ENCODE data around the gene TSPEAR.
"Not testable (repeated sequence)": the region's sequence is repeated elsewhere in the genome, so short reads cannot be mapped to it uniquely, and the experiment has no call there.

Gene TSPEAR

DNA sequence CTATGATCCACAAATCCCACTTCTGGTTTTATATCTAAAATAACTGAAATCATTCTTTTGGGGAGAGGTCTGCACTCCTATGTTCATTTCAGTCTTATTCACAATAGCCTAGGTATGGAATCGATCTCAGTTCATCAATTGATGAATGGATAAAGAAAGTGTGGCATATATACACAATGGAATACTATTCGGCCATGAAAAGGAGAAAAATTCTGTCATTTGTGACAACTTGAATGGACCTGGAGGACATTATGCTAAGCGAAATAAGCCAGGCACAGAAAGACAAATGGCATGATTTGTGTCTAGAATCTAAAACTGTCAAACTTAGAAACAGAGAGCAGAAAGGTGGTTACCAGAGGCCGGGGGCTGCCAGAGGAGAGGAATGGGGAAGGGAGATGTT lies 104.9 kb downstream of the TSPEAR start:
- FAIRE-seq (no peak), DNase-seq (ENCODE audit: insufficient read length, low spot score) (no peak)
- TF ChIP-seq PAX5 (IDR thresholded peaks at IDR 0.05; ENCODE audit: insufficient read depth, low read length, severe bottlenecking) (no peak), SPI1 (IDR thresholded peaks at IDR 0.05; ENCODE audit: low read depth, low read length) (no peak), POU2F2 (IDR thresholded peaks at IDR 0.05; ENCODE audit: low read depth, low read length) (no peak), TAF1 (IDR thresholded peaks at IDR 0.05; ENCODE audit: low read depth, low read length) (no peak), POLR2A (IDR thresholded peaks at IDR 0.05; ENCODE audit: low read depth, low read length) (no peak), POLR2AphosphoS5 (IDR thresholded peaks at IDR 0.05; ENCODE audit: low read depth, low read length) (no peak)

DNA sequence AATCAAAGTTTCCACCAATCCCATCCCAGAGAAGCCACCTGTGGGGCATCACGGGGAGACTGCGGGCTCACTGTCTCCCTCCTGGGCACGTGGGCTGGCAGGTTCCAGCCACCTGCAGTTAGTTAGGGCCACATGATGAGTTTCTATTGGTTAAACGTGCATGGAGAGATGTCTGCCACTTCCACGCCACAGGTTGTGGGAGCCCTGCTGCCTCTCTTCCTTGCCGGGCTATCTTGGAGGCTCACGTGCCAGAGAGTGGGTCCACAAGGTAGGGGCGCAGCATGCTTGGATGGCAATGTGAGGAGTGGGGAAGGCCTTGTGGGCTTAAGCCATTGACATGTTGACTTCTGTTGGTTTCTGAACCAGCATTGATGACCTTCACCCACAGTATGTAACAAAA lies 107.5 kb downstream of the TSPEAR start:
- DNase-seq (ENCODE audit: insufficient read length, low spot score) (no peak), FAIRE-seq (no peak)
- no peak for TF ChIP-seq POLR2AphosphoS5 (IDR thresholded peaks at IDR 0.05; ENCODE audit: low read depth, low read length)
- TF ChIP-seq POU2F2 (IDR thresholded peaks at IDR 0.05; ENCODE audit: low read depth, low read length), result no peak
- no peak for TF ChIP-seq SPI1 (IDR thresholded peaks at IDR 0.05; ENCODE audit: low read depth, low read length)
- no peak for TF ChIP-seq TAF1 (IDR thresholded peaks at IDR 0.05; ENCODE audit: low read depth, low read length)
- TF ChIP-seq POLR2A (IDR thresholded peaks at IDR 0.05; ENCODE audit: low read depth, low read length), result no peak
- no peak for TF ChIP-seq PAX5 (IDR thresholded peaks at IDR 0.05; ENCODE audit: insufficient read depth, low read length, severe bottlenecking)

DNA sequence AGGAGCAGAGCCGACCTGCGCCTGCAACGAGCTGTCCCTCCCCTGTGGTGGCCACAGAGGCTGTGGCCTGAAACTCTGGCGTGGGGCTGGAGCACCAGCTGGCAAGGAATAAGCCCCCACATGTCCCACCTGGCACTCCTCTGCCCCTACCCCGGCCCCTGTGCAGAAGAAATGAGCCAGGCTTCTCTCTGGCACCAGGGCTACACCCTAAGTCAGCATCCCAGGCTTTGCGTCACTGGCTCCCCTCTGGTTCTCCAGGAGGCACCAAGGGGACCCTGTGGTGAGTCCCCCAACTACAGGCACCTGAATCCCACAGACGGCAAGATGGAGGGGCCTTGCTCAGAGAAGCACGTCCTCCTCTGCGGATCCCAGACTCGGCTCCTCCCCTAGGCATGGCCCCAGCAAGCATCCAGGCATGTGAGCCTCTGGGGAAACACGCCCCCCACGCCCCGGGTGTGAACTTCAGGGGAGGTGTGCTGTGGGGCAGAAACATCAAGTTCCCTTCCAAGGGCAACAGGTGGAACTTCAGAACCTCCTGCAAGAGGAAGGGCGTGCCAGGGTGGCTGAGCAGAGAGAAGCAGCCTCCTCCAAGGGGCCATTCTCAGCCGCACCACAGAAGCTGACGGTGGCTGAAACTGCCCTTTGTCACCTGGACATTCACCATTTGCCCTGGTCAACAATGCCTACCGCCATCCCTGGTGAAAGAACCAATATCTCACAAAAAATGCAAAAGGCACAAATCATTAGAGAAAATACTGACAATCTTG lies 108.1 kb downstream of the TSPEAR start:
- no peak for DNase-seq (ENCODE audit: insufficient read length, low spot score)
- no peak for FAIRE-seq
- TF ChIP-seq SPI1 (IDR thresholded peaks at IDR 0.05; ENCODE audit: low read depth, low read length) (no peak), POLR2AphosphoS5 (IDR thresholded peaks at IDR 0.05; ENCODE audit: low read depth, low read length) (no peak), POLR2A (IDR thresholded peaks at IDR 0.05; ENCODE audit: low read depth, low read length) (no peak), PAX5 (IDR thresholded peaks at IDR 0.05; ENCODE audit: insufficient read depth, low read length, severe bottlenecking) (no peak), POU2F2 (IDR thresholded peaks at IDR 0.05; ENCODE audit: low read depth, low read length) (no peak)

DNA sequence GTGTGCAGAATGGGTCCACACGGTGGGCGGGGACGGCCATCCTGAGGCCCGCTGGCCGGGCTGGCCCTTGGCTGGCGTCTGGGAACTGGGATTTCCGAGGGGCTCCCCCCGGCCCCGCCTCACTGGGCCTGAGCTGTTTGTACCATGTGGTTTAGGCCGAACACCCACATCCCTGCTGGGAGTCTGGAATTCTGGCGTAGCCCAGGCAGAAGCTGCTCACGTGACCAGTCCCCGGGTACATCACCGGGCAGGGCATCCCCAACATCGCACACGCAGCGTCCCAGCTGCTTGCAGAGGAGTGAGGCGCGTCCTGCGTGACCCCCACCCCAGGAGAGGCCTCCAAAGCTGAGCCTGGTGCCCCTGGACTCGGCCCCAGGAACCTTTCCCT lies 108.9 kb downstream of the TSPEAR start:
- FAIRE-seq, result no peak
- no peak for DNase-seq (ENCODE audit: insufficient read length, low spot score)

DNA sequence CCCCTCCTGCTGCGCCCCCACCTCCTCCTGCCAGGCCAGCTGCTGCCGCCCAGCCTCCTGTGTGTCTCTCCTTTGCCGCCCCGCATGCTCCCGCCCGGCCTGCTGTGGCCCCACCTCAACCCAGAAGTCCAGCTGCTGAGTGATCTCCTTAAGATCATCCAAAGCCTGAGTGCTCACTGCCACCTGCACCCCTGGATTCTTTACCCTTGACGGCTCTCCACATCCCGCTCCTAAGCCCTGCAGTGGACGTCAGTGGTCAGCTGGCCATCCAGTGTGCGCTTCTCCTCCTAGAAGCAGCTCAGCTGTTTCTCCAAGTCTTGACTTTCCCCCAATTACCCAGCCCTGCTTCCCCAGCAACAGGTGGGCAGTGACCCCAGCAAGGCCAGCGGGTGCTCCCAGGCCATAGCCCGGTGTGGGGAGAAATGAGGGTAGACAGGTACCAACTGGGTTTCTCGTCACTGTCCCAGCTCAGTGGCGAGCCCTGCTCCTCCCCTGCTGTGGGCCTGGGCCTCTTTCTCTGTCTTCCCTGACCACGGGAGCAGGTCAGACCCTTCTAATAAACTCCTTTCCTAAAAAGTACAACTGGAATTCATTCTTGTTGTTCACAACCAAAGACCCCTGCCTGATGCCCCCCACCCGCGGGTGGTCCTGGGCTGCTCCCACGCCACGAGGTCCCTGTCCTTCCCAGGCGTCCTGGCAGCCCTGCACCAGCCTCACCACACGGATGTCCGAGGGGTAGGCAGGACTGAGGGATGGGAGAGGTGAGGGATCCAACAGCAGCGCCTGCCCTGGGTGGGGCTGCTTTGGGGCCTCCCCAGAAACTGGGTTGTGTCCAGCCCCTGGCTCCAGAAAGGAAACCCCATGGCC lies 109.5 kb downstream of the TSPEAR start:
- FAIRE-seq, result no peak
- no peak for DNase-seq (ENCODE audit: insufficient read length, low spot score)
- TF ChIP-seq TAF1 (IDR thresholded peaks at IDR 0.05; ENCODE audit: low read depth, low read length) (no peak), POU2F2 (IDR thresholded peaks at IDR 0.05; ENCODE audit: low read depth, low read length) (no peak), SPI1 (IDR thresholded peaks at IDR 0.05; ENCODE audit: low read depth, low read length) (no peak), PAX5 (IDR thresholded peaks at IDR 0.05; ENCODE audit: insufficient read depth, low read length, severe bottlenecking) (no peak), POLR2A (IDR thresholded peaks at IDR 0.05; ENCODE audit: low read depth, low read length) (no peak), POLR2AphosphoS5 (IDR thresholded peaks at IDR 0.05; ENCODE audit: low read depth, low read length) (no peak)

More for the DNA sequence above, 108.9 kb downstream of the TSPEAR start:
- no peak for TF ChIP-seq POU2F2 (IDR thresholded peaks at IDR 0.05; ENCODE audit: low read depth, low read length)
- TF ChIP-seq POLR2A (IDR thresholded peaks at IDR 0.05; ENCODE audit: low read depth, low read length), result no peak
- TF ChIP-seq SPI1 (IDR thresholded peaks at IDR 0.05; ENCODE audit: low read depth, low read length), result no peak
- no peak for TF ChIP-seq TAF1 (IDR thresholded peaks at IDR 0.05; ENCODE audit: low read depth, low read length)
- no peak for TF ChIP-seq POLR2AphosphoS5 (IDR thresholded peaks at IDR 0.05; ENCODE audit: low read depth, low read length)
- no peak for TF ChIP-seq PAX5 (IDR thresholded peaks at IDR 0.05; ENCODE audit: insufficient read depth, low read length, severe bottlenecking)

DNA sequence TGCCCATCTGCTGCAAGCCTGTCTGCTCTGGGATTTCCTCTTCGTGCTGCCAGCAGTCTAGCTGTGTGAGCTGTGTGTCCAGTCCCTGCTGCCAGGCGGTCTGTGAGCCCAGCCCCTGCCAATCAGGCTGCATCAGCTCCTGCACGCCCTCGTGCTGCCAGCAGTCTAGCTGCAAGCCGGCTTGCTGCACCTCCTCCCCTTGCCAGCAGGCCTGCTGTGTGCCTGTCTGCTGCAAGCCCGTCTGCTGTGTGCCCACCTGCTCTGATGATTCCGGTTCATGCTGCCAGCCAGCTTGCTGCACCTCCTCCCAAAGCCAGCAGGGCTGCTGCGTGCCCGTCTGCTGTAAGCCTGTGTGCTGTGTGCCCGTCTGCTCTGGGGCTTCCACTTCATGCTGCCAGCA lies 110.3 kb downstream of the TSPEAR start:
- FAIRE-seq; DNase-seq (ENCODE audit: insufficient read length, low spot score): not testable (repeated sequence)

DNA sequence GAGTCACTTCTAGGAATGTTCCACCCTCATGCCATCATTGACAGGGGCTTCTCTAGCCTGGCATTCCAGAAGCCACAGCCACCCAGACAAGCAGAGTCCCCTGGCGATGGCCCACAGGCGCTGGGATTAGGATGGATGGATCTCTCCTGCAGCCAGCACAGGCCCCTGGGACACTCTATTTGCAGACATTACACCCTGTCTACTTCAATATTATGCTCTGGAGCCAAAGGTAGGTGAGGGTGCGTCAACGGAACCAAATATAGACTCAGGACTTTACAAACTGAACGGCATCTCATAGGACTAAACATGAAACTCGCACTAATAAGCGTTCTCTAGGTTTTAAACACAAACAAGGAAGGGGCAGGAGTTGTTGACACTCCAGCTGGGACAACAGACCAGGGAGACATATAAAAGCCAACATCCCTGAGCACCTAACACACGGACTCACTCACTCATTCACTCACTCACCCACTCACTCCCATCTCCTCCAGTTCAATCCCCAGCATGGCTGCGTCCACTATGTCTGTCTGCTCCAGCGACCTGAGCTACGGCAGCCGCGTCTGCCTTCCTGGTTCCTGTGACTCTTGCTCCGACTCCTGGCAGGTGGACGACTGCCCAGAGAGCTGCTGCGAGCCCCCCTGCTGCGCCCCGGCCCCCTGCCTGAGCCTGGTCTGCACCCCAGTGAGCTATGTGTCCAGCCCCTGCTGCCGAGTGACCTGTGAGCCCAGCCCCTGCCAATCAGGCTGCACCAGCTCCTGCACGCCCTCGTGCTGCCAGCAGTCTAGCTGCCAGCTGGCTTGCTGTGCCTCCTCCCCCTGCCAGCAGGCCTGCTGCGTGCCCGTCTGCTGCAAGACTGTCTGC lies 111.0 kb downstream of the TSPEAR start, which contains the start of gene KRTAP10-7:
Gene KRTAP10-7, plus strand, starts transcription at position 480 of the 861 bp plus-strand sequence. Its CDS starts 25 bp downstream, at position 505.
- DNase-seq (ENCODE audit: insufficient read length, low spot score); FAIRE-seq: not testable (repeated sequence)

DNA sequence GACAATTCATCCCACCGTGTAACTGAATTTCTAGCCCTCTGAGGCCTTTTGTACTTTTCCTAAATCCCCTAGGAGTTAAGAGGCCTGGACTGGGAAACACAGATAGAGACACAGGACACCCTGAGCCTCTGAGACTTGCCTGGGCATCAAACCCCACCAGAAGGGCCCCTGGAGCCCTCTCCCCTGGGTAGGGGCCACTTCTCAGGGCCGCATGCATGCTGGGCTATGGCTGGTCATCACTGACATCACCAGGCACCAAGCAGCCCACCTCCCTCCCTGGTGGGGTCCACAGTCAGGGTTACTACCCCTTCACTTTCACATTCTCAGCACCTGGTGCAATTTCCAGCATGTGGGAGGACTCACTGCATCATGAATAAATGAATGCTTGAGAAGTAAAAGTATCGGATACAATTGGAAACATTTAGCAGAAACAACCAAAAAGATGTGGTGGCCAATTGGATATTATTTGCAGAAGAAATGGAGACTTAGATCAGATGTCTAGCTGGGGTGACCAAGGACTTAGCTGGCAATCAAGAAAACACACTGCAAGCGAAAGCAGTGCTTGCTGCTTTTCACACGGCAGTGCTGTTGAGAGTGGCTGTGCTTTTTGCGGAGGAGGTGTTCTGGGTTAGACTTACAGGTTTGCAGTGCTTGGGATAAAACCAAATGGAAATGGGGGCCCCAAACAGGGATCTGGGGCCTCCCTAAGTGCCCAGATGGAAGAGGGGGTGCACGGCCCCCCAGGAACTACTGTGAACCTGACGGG lies 111.9 kb downstream of the TSPEAR start:
- FAIRE-seq, result no peak
- TF ChIP-seq POLR2A (IDR thresholded peaks at IDR 0.05; ENCODE audit: low read depth, low read length) (no peak), SPI1 (IDR thresholded peaks at IDR 0.05; ENCODE audit: low read depth, low read length) (no peak), POU2F2 (IDR thresholded peaks at IDR 0.05; ENCODE audit: low read depth, low read length) (no peak), PAX5 (IDR thresholded peaks at IDR 0.05; ENCODE audit: insufficient read depth, low read length, severe bottlenecking) (no peak), POLR2AphosphoS5 (IDR thresholded peaks at IDR 0.05; ENCODE audit: low read depth, low read length) (no peak), TAF1 (IDR thresholded peaks at IDR 0.05; ENCODE audit: low read depth, low read length) (no peak)
- DNase-seq (ENCODE audit: insufficient read length, low spot score), result no peak

DNA sequence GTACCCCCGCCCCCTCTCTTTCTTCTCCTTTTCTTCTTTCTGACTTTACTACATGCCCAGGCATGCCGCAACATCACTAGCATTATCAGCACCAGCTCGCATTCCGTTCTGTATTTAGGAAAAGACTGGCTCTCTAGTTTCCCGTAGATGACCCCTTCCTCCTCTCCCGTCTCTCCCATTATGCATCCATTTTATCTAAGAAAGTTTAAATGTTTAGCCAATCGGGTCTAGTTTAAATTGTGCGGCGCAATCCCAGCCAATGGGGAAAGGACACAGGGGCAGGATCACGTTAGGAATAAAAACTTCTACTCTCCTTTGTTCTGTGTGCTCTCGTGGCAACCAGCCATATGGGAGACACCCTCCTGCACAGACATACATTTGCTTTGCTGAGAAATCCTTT lies 113.3 kb downstream of the TSPEAR start:
- no peak for DNase-seq (ENCODE audit: insufficient read length, low spot score)
- TF ChIP-seq PAX5 (IDR thresholded peaks at IDR 0.05; ENCODE audit: insufficient read depth, low read length, severe bottlenecking), result no peak
- TF ChIP-seq POU2F2 (IDR thresholded peaks at IDR 0.05; ENCODE audit: low read depth, low read length), result no peak
- TF ChIP-seq TAF1 (IDR thresholded peaks at IDR 0.05; ENCODE audit: low read depth, low read length), result no peak
- no peak for TF ChIP-seq POLR2A (IDR thresholded peaks at IDR 0.05; ENCODE audit: low read depth, low read length)
- no peak for TF ChIP-seq POLR2AphosphoS5 (IDR thresholded peaks at IDR 0.05; ENCODE audit: low read depth, low read length)
- TF ChIP-seq SPI1 (IDR thresholded peaks at IDR 0.05; ENCODE audit: low read depth, low read length), result no peak
- no peak for FAIRE-seq
